CD14-positive monocyte (primary cell): Measurements from ENCODE around the gene IL4R. TPM values are rescaled to one million over a fixed set of nuclear protein-coding genes. Genes with fewer than 3 reads are reported as not detected.

Experiments
- DNase-seq, 3 donors: peaks; one replicate each; pipeline ENCODE4 v3.0.0-alpha.2; 2011 to 2022
- H2AFZ ChIP-seq: 2 replicates; pipeline ENCODE4 v1.6.0; 2012; ENCODE audit warnings: mild to moderate bottlenecking, low read depth, low read length, inconsistent platforms; ENCODE audit not compliant: insufficient read depth, poor library complexity, severe bottlenecking
- H3K27ac ChIP-seq, 2 donors: 1 replicate in 1 of 2; 2 replicates in 1 of 2; pipeline ENCODE4 v1.5.1; 2012 to 2013; ENCODE audit warnings: low read length in 2 of 2, control low read depth in 1 of 2, inconsistent platforms in 1 of 2, low read depth in 1 of 2, mild to moderate bottlenecking in 1 of 2
- H3K27me3 ChIP-seq, 2 donors: one replicate each; pipeline versions ENCODE4 v1.6.0 to v1.6.1; 2011 to 2013; ENCODE audit warnings: low read length in 2 of 2; ENCODE audit not compliant: control insufficient read depth in 2 of 2, insufficient read depth in 2 of 2
- H3K36me3 ChIP-seq, 2 donors: replicated peaks in 1 of 2; 1 replicate in 1 of 2; 2 replicates in 1 of 2; pipeline versions ENCODE4 v1.5.1 to v1.6.1; 2012 to 2013; ENCODE audit warnings: low read length in 2 of 2, control low read depth in 1 of 2, inconsistent platforms in 1 of 2, mild to moderate bottlenecking in 1 of 2; ENCODE audit not compliant: insufficient read depth in 2 of 2, control insufficient read depth in 1 of 2
- H3K4me1 ChIP-seq, 2 donors: 1 replicate in 1 of 2; 2 replicates in 1 of 2; pipeline versions ENCODE4 v1.5.1 to v1.6.1; 2012 to 2013; ENCODE audit warnings: low read length in 2 of 2, control low read depth in 1 of 2, inconsistent platforms in 1 of 2, mild to moderate bottlenecking in 1 of 2, moderate library complexity in 1 of 2; ENCODE audit not compliant: insufficient read depth in 2 of 2, control insufficient read depth in 1 of 2
- H3K4me2 ChIP-seq: replicated peaks from 2 replicates; pipeline ENCODE3; 2012; ENCODE audit warnings: low read length, moderate library complexity, mild to moderate bottlenecking; ENCODE audit not compliant: poor library complexity, severe bottlenecking; ENCODE audit errors: extremely low read depth
- H3K4me3 ChIP-seq, 3 experiments: fragments of 200-600 bp in 1 of 3; sonication (generic) in 1 of 3; replicated peaks in 1 of 3; 1 replicate in 2 of 3; 2 replicates in 1 of 3; pipeline ENCODE4 v1.5.1; 2011 to 2013; ENCODE audit warnings: low read length in 3 of 3, mild to moderate bottlenecking in 3 of 3, control low read depth in 2 of 3, low read depth in 2 of 3, inconsistent platforms in 1 of 3, moderate library complexity in 1 of 3
- H3K79me2 ChIP-seq: 2 replicates; pipeline ENCODE4 v1.6.0; 2012; ENCODE audit warnings: mild to moderate bottlenecking, control low read depth, inconsistent platforms, low read length, moderate library complexity; ENCODE audit not compliant: insufficient read depth
- H3K9ac ChIP-seq: 2 replicates; pipeline ENCODE4 v1.6.0; 2017; ENCODE audit warnings: low read length, mild to moderate bottlenecking; ENCODE audit not compliant: insufficient read depth, poor library complexity, severe bottlenecking
- H3K9me3 ChIP-seq, 2 donors: replicated peaks in 1 of 2; 1 replicate in 1 of 2; 2 replicates in 1 of 2; pipeline versions ENCODE4 v1.5.1 to v1.6.1; 2012 to 2013; ENCODE audit warnings: low read length in 2 of 2, control low read depth in 1 of 2; ENCODE audit not compliant: control insufficient read depth in 1 of 2, insufficient read depth in 1 of 2
- H4K20me1 ChIP-seq: 2 replicates; pipeline ENCODE4 v1.6.0; 2012; ENCODE audit warnings: mild to moderate bottlenecking, low read length, control low read depth, moderate library complexity; ENCODE audit not compliant: insufficient read depth
- H3K27ac Mint-ChIP-seq, 7 donors: one replicate each; pipeline ENCODE4 v1.8.0; 2020; ENCODE audit warnings: mild to moderate bottlenecking in 7 of 7, mixed read lengths in 7 of 7, moderate library complexity in 6 of 7, inconsistent platforms in 2 of 7
- H3K27me3 Mint-ChIP-seq, 3 donors: one replicate each; pipeline ENCODE4 v1.8.0; 2021 to 2022; ENCODE audit warnings: low read depth in 3 of 3, mild to moderate bottlenecking in 3 of 3, mixed read lengths in 3 of 3, moderate library complexity in 3 of 3, inconsistent platforms in 1 of 3
- H3K36me3 Mint-ChIP-seq, 2 donors: one replicate each; pipeline ENCODE4 v1.8.0; 2020; ENCODE audit warnings: mixed read lengths in 2 of 2, inconsistent platforms in 1 of 2, mild to moderate bottlenecking in 1 of 2
- H3K4me1 Mint-ChIP-seq: one replicate; pipeline ENCODE4 v1.8.0; 2020; ENCODE audit warnings: mild to moderate bottlenecking, mixed read lengths
- H3K4me3 Mint-ChIP-seq, 2 donors: one replicate each; pipeline ENCODE4 v1.8.0; 2020; ENCODE audit warnings: mild to moderate bottlenecking in 2 of 2, mixed read lengths in 2 of 2, moderate library complexity in 1 of 2
- H3K9me3 Mint-ChIP-seq, 7 donors: one replicate each; pipeline ENCODE4 v1.8.0; 2020 to 2022; ENCODE audit warnings: mixed read lengths in 7 of 7, mild to moderate bottlenecking in 6 of 7, moderate library complexity in 6 of 7, inconsistent platforms in 2 of 7
- CTCF ChIP-seq: fragments of 200-600 bp; IDR thresholded peaks from one replicate; pipeline ENCODE4 v1.8.0; 2022; ENCODE audit warnings: antibody characterized with exemption, mild to moderate bottlenecking
- WGBS: methylation state at CpG from one replicate; pipeline ENCODE4 v1.1.5; 2013; ENCODE audit warnings: missing lambda C conversion rate; ENCODE audit not compliant: insufficient coverage; 5-methylcytosine and 5-hydroxymethylcytosine counted together
- intact Hi-C, 2 donors: fragments of 100-400 bp; cut with micrococcal nuclease; formaldehyde crosslinking; loops; one replicate each; pipeline versions ENCODE4 v1.15.0 to v1.15.1; 2023
- polyA plus RNA-seq, 3 donors: library from polyadenylated mRNA; depleted of rRNA in 1 of 3; unstranded in 2 of 3; stranded (reverse) in 1 of 3; fragments of 300-500 nt in 2 of 3; fragments of >200 nt in 1 of 3; fragmentation: Illumina TruSeq in 2 of 3; gene quantifications; 1 replicate in 2 of 3; 2 replicates in 1 of 3; pipeline ENCODE4 v1.2.3, GENCODE V29; 2012 to 2021

Gene IL4R
- polyA plus RNA-seq, 3 donors: 25.1 to 80.4 (median 35.6) TPM

- Histone ChIP-seq H3K9ac (no peak overlapping the region), H3K79me2 (no peaks in the 10 kb centered on the region), H3K4me1 (peaks cover 49 to 58% of the 10 kb centered on the region in 2 donors), H3K9me3 (no peaks in the 10 kb centered on the region), H4K20me1 (no peaks in the 10 kb centered on the region), H3K27me3 (no peaks in the 10 kb centered on the region), H3K4me3 (no peak overlapping the region), H3K36me3 (no peaks in the 10 kb centered on the region), H3K4me2 (no peak overlapping the region), H3K27ac (peak overlapping the region in 1 of 2 donors; percentile 81), H2AFZ (no peak overlapping the region)
- DNase-seq: peak in 1 of 3 donors; percentile 29
- intact Hi-C loops: no loop called here
- Mint-ChIP-seq H3K27ac (peak overlapping the region; percentile 4 to 95 (median 42)), H3K9me3 (peaks cover 0 to 9% (median 0%) of the 10 kb centered on the region in 7 donors), H3K4me3 (no peak overlapping the region), H3K4me1 (peaks cover 60% of the 10 kb centered on the region), H3K36me3 (peaks cover 0 to 2% of the 10 kb centered on the region in 2 donors), H3K27me3 (peaks cover 0 to 6% (median 2%) of the 10 kb centered on the region in 3 donors)
- TF ChIP-seq CTCF: no peak
- 99% methylated on average over 10 of the region's 12 CpGs for WGBS
Observed at GRCh38 chr16:27303256-27304100, 10.3 kb upstream of the IL4R start.

DNA sequence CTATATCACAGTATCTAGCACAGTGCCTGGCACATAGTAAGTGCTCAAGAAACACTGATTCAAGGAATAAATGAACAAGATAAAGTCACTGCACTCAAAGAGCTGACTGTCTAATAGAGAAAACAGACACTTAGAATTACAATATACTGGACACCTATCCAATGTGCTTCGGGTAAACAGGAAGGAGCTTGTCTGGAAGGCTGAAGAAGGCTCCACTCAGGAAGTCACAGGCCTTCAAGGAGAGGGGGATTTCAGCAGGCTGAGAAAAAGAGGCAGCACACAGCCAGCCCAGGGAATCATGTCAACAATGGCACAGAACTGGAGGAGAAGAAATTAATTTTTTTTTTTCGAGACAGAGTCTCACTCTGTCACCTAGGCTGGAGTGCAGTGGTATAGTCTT is 9.7 kb upstream of the IL4R start:
- H3K36me3 ChIP-seq: no peaks in the 10 kb centered on the region
- no CpG with 5 or more reads among the region's 2 CpGs for WGBS
- no peak overlapping the region for H3K4me3 ChIP-seq
- no peak overlapping the region for H3K4me2 ChIP-seq
- H3K36me3 Mint-ChIP-seq: peaks cover 0 to 2% of the 10 kb centered on the region in 2 donors
- H3K27me3 Mint-ChIP-seq: peaks cover 0 to 6% (median 2%) of the 10 kb centered on the region in 3 donors
- H3K4me1 Mint-ChIP-seq: peaks cover 54% of the 10 kb centered on the region
- H3K9ac ChIP-seq: no peak overlapping the region
- no peak overlapping the region for H3K4me3 Mint-ChIP-seq
- H3K79me2 ChIP-seq: no peaks in the 10 kb centered on the region
- H3K27ac Mint-ChIP-seq: peak overlapping the region; percentile 4 to 98 (median 95)
- no peaks in the 10 kb centered on the region for H3K9me3 ChIP-seq
- no peaks in the 10 kb centered on the region for H4K20me1 ChIP-seq
- H3K4me1 ChIP-seq: peaks cover 49 to 57% of the 10 kb centered on the region in 2 donors
- intact Hi-C loops: no loop called here
- DNase-seq: no peak
- H3K9me3 Mint-ChIP-seq: peaks cover 0 to 9% (median 0%) of the 10 kb centered on the region in 7 donors
- TF ChIP-seq CTCF: no peak
- H3K27ac ChIP-seq: peak overlapping the region in 1 of 2 donors; percentile 81
- no peaks in the 10 kb centered on the region for H3K27me3 ChIP-seq
- no peak overlapping the region for H2AFZ ChIP-seq
